Astrocyte of the spinal cord (primary cell): Measurements from ENCODE around the gene UNKL.

Source experiments
- DNase-seq: peaks from one replicate; pipeline ENCODE4 v3.0.0; 2011; ENCODE audit warnings: low read depth, low spot score
- H3K4me3 ChIP-seq: 2 replicates; pipeline ENCODE4 v1.5.1; 2011; ENCODE audit warnings: low read depth, mild to moderate bottlenecking, low read length, moderate library complexity
- in situ Hi-C: cut with HindIII; loops from 2 replicates; pipeline ENCODE4 v1.10.0; 2017; ENCODE audit warnings: low sequenced_read_pairs
- TF ChIP-seq, protein P1 (sequence below): IDR thresholded peaks from 2 replicates; pipeline ENCODE4 v1.5.1; 2012; ENCODE audit warnings: low read depth, mild to moderate bottlenecking, low read length, inconsistent platforms

Gene UNKL

GRCh38 chr16:1446296-1447080 lies 32.0 kb upstream of the UNKL start:
- no peak overlapping the region for H3K4me3 ChIP-seq
- DNase-seq: no peak
- in situ Hi-C loops: no loop called here

GRCh38 chr16:1445518-1446203 lies 31.2 kb upstream of the UNKL start:
- TF ChIP-seq, protein P1, sequence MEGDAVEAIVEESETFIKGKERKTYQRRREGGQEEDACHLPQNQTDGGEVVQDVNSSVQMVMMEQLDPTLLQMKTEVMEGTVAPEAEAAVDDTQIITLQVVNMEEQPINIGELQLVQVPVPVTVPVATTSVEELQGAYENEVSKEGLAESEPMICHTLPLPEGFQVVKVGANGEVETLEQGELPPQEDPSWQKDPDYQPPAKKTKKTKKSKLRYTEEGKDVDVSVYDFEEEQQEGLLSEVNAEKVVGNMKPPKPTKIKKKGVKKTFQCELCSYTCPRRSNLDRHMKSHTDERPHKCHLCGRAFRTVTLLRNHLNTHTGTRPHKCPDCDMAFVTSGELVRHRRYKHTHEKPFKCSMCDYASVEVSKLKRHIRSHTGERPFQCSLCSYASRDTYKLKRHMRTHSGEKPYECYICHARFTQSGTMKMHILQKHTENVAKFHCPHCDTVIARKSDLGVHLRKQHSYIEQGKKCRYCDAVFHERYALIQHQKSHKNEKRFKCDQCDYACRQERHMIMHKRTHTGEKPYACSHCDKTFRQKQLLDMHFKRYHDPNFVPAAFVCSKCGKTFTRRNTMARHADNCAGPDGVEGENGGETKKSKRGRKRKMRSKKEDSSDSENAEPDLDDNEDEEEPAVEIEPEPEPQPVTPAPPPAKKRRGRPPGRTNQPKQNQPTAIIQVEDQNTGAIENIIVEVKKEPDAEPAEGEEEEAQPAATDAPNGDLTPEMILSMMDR: no peak
- no peak overlapping the region for H3K4me3 ChIP-seq
- DNase-seq: no peak
- in situ Hi-C loops: no loop called here

More at GRCh38 chr16:1446296-1447080, 32.0 kb upstream of the UNKL start:
- TF ChIP-seq, protein P1: no peak

GRCh38 chr16:1444730-1445517 lies 30.4 kb upstream of the UNKL start:
- no peak overlapping the region for H3K4me3 ChIP-seq
- no peak for DNase-seq
- TF ChIP-seq, protein P1: no peak
- in situ Hi-C loops: no loop called here

- TF ChIP-seq, protein P1: no peak
- DNase-seq: no peak
- in situ Hi-C loops: no loop called here
- no peak within 1 kb of the TSS for H3K4me3 ChIP-seq
Measured at GRCh38 chr16:1443980-1444729, 29.7 kb upstream of the UNKL start, which contains the start of gene CCDC154. Gene CCDC154, minus strand, starts transcription at chr16:1444556. Its CDS starts 234 bp downstream, at chr16:1444322.

- TF ChIP-seq, protein P1: no peak
- in situ Hi-C loops: no loop called here
- DNase-seq: no peak
- H3K4me3 ChIP-seq: no peak overlapping the region
Measured at GRCh38 chr16:1443403-1443973, 29.0 kb upstream of the UNKL start.
